ENCODE measurements around the gene IGF2R. TPM values are rescaled to one million over a fixed set of nuclear protein-coding genes. Genes with fewer than 3 reads are reported as not detected.

IGF2R gene
- total and polyA plus RNA-seq, 9 donors: 29.3 to 116 (median 49.2) TPM

DNA sequence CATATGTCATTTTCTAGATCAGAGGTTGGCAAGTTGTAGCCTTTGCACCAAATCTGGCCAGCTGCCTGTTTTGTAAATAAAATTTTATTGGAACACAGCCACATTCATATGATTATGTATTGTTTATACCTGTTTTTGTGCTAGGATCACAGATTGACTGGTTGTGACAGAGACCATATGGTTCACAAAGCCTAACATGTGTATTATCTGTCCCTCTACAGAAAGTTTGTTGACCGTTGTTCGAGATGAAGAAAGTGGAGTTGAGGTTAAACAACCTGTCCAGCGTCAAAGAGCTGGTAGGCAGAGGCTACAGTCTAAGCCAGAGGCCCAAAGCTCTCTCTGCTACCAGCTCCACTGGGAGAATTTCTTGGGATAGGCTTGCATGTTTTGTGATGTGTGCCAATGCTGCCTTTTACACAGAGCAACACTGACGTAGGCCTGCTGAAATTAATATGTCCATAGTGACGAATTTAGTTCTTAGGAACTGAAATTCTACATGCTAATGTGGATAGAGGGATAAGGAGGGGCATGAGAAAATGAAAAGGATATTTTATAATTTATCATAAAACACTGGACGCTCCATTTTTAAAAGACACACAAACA lies 11.7 kb upstream of the IGF2R start:
- 89 to 95% (median 92%) methylated on average over 6 of the region's 6 CpGs for WGBS, 3 donors
- Histone ChIP-seq H3K27ac (no peak overlapping the region), H3K9me3 (no peaks in the 10 kb centered on the region), H3K4me1 (ENCODE audit: insufficient read depth) (peaks cover 3% of the 10 kb centered on the region), H3K36me3 (no peaks in the 10 kb centered on the region), H3K27me3 (no peaks in the 10 kb centered on the region), H3K4me3 (no peak overlapping the region)
- intact Hi-C loops (cut with DNase I): no loop called here
- TF ChIP-seq CTCF (IDR thresholded peaks at IDR 0.05) (no peak), EP300 (IDR thresholded peaks at IDR 0.05) (no peak), POLR2A (IDR thresholded peaks at IDR 0.05) (no peak)
- DNase-seq: no peak

DNA sequence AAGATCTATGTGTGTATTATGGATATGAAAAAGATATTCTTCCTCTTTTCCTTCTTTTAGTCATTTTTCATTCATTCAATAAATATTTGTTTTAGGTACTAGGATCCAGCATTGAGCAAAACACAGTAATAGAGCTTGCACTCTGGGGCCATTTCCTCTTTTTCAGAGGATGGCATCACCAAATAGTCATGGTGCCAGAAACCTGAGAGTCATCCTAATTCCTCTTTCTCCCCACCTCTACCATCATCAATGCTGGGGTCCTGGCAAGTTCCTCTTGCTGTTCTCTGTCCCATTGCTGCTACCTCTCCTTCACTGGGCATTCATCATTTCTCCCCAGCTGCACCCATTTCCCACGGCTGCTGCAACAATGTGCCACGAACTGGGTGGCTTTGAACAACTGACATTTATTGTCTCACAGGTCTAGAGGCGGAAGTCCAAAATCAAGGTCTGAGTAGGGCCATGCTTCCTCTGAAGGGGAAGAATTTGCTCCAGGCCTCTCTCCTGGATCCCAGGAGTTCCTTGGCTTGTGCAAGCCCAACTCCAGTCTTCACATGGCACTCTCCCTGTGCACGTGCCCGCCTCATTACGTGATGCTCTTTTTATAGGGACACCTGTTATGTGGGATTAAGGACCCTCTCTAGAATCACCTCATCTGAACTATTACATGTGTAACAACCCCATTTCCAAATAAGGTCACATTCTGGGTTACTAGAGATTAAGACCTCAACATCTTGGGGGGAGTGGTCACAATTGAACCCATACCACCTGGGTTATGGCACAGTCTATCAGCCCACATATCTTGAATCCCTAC lies 9.5 kb upstream of the IGF2R start:
- DNase-seq: no peak
- no peaks in the 10 kb centered on the region for H3K36me3 ChIP-seq
- H3K27ac ChIP-seq: peak overlapping the region; percentile 60 to 77
- H3K27me3 ChIP-seq: no peaks in the 10 kb centered on the region
- peaks cover 3% of the 10 kb centered on the region for H3K4me1 ChIP-seq (ENCODE audit: insufficient read depth)
- 89 to 92% (median 89%) methylated on average over 6 of the region's 6 CpGs for WGBS, 3 donors
- TF ChIP-seq POLR2A (IDR thresholded peaks at IDR 0.05): no peak
- no peak for TF ChIP-seq EP300 (IDR thresholded peaks at IDR 0.05)
- H3K4me3 ChIP-seq: no peak overlapping the region
- no peaks in the 10 kb centered on the region for H3K9me3 ChIP-seq
- intact Hi-C loops (cut with DNase I): no loop called here

DNA sequence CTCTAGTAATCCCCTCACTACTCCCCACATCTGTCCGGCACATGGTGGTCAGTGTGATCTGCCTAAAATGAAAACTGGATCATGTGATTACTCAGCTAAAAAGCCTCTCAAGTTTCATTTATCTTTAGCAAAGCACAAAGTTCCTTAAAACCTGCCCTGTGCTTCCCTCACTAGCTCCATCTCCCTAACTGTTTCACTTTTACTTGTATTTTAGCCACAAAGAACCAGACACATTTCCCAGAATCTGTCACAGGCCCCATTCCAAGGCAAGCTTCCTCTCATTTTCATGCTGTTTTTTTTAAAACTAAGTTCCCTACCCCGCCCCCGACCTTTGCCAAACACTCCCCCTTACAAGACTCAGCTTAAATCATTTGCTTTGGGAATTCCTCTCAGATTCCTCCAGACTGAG lies 8.9 kb upstream of the IGF2R start:
- no peaks in the 10 kb centered on the region for H3K36me3 ChIP-seq
- H3K4me3 ChIP-seq: no peak overlapping the region
- H3K27ac ChIP-seq: peak overlapping the region; percentile 60 to 77
- TF ChIP-seq POLR2A (IDR thresholded peaks at IDR 0.05): no peak
- no peak for TF ChIP-seq CTCF (IDR thresholded peaks at IDR 0.05)
- TF ChIP-seq EP300 (IDR thresholded peaks at IDR 0.05): no peak
- H3K27me3 ChIP-seq: no peaks in the 10 kb centered on the region
- intact Hi-C loops (cut with DNase I): no loop called here
- peak in 4 of 5 donors; percentile 38 to 72 (median 58) for DNase-seq
- peaks cover 3% of the 10 kb centered on the region for H3K4me1 ChIP-seq (ENCODE audit: insufficient read depth)
- H3K9me3 ChIP-seq: no peaks in the 10 kb centered on the region
- 9 to 14% (median 9%) methylated on average over 3 of the region's 3 CpGs for WGBS, 3 donors

- WGBS, 3 donors: 72 to 78% (median 78%) methylated on average over 6 of the region's 6 CpGs
- DNase-seq: no peak
- intact Hi-C loops (cut with DNase I): no loop called here
- peak overlapping the region in 1 of 2 donors; percentile 77 for H3K27ac ChIP-seq
- H3K36me3 ChIP-seq: no peaks in the 10 kb centered on the region
- no peak for TF ChIP-seq POLR2A (IDR thresholded peaks at IDR 0.05)
- TF ChIP-seq CTCF (IDR thresholded peaks at IDR 0.05): no peak
- TF ChIP-seq EP300 (IDR thresholded peaks at IDR 0.05): no peak
- H3K9me3 ChIP-seq: no peaks in the 10 kb centered on the region
- H3K4me3 ChIP-seq: no peak overlapping the region
- H3K4me1 ChIP-seq (ENCODE audit: insufficient read depth): peaks cover 3% of the 10 kb centered on the region
- no peaks in the 10 kb centered on the region for H3K27me3 ChIP-seq
Measured at GRCh38 chr6:159960485-159960884, 8.4 kb upstream of the IGF2R start.

DNA sequence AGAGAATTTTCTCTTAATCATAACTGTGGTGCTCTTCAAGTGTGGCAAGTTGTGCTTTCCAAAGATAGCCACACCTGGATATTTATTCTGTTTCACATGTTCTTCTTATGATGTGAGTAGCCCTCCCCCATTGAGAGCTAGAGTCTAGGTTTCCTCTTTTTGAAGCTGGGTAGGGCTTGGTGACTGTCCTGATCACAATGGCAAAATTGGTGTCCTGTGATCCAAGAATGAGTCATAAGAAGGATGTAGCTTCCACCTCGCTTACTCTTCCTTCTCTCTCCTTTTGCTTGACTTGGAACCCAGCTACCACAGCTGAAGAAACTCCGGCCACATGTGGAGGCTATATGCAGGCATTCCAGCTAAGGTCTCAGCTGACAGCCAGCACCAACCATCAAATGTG lies 7.4 kb upstream of the IGF2R start:
- no peak for TF ChIP-seq CTCF (IDR thresholded peaks at IDR 0.05)
- no peak for TF ChIP-seq POLR2A (IDR thresholded peaks at IDR 0.05)
- TF ChIP-seq EP300 (IDR thresholded peaks at IDR 0.05): no peak
- Histone ChIP-seq H3K27me3 (no peaks in the 10 kb centered on the region), H3K9me3 (no peaks in the 10 kb centered on the region), H3K27ac (no peak overlapping the region), H3K4me3 (no peak overlapping the region), H3K36me3 (no peaks in the 10 kb centered on the region), H3K4me1 (ENCODE audit: insufficient read depth) (peaks cover 3% of the 10 kb centered on the region)
- no peak for DNase-seq
- WGBS, 3 donors: 87 to 97% (median 89%) methylated on average over 2 of the region's 2 CpGs
- intact Hi-C loops (cut with DNase I): no loop called here
